Hematopoietic multipotent progenitor cell treated with erythropoietin and hydrocortisone succinate and interleukin-3 and kit ligand, for 15 days (in vitro differentiated cells): ENCODE measurements around the gene PTPRD.

Experiments used
- DNase-seq: peaks from one replicate; pipeline ENCODE4 v3.0.0-alpha.2; 2015; ENCODE audit warnings: low spot score

PTPRD gene

GRCh38 chr9:10268531-10269485, 344.0 kb downstream of the PTPRD start:
- DNase-seq, result no peak

DNA sequence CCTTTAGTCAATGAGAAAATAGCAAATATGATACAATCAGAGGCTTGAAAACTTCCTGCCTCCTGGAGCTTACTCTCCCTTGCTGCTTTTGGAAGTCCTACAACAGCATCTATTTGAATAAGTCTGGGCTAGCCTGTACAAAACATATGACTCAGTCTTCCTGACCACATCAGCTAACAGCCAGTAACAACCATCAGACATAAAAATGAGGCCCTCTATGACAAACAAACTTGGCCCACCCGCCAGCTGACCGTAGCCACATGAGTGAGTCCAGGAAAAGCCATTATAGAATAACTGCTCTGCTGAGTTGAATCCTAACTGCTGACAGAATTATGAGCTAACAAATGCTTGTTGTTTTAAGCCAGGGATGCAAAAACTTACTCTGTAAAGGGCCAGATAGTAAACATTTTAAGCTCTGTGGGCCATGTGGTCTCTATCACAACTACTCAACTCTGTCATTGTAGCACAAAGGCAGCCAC, 347.6 kb downstream of the PTPRD start:
- DNase-seq, result no peak

- DNase-seq, result no peak
Measured at GRCh38 chr9:10260501-10260900, 352.3 kb downstream of the PTPRD start.

GRCh38 chr9:10259668-10260067, 353.1 kb downstream of the PTPRD start:
- no peak for DNase-seq

DNA sequence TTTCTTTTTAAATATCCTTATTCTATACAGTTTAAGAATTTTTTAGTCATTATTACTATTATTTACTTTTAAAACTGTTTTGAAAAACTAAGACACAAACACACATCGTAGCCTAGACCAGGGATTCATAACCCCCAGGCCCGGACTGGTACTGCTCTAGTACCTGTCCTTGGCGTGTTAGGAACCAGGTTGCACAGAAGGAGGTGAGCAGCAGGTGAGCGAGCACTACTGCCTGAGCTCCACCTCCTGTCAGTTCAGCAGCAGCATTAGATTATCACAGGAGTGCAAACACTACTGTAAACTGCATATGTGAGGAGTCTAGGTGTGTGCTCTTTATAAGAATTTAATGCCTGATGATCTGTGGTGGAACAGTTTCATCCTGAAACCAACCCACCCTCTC, 357.0 kb downstream of the PTPRD start:
- no peak for DNase-seq

DNA sequence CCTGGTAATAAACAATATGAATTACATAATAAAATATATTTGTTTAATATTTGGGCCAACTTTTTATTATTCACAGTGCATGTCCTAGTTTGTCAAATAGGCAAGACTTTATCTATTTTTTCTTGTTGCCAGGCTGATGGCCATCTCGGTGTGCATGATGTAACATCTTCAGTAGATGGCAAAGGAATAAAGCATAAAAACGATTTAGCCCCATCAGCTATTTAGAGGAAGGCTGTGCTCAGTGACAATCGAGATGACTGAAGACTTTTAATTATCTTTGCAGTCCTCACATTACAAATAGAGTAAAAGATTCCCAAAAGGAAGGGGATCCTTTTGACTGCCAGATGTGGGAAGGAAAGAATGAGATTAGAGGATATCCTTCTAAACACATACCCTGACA, 358.5 kb downstream of the PTPRD start:
- no peak for DNase-seq

GRCh38 chr9:10253341-10253740, 359.5 kb downstream of the PTPRD start:
- DNase-seq, result no peak

DNA sequence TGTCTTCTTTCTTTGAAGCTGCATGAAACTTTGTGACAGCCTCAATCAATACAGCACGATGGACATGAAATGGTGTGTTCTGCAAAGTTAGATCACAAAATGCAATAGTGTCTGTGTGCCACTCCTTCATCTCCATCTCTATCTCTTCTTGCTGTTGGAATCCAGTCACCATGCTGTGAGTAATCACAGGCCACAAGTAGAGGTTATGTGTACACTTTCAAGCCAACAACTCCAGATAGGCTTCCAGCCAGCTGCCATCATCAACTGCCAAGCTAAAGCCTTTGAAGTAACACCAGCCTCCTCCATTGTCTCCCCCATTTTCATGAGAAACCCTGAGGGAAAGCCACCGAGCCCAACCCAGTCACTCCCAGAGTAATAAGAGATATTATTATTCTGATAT, 360.6 kb downstream of the PTPRD start:
- DNase-seq, result peak; percentile 14

- no peak for DNase-seq
Measured at GRCh38 chr9:10251490-10251889, 361.3 kb downstream of the PTPRD start.

DNA sequence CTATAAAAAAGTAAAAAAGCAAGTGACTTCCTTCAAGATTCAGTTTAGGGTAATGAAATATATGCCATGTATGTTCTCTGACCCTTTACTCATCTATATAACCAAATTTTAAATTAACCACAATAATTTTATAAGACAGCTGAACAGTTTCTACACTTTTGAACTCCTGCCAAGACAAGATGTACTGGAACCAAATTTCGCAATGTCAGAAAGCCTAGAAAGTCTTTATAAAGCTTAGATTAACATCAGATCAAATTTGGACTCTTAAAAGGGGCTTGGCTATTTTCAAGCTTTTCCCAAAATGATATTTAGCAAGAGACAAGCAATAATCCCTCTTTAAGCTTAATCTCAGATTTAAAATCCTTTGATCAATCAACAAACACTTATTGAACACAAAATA, 362.6 kb downstream of the PTPRD start:
- DNase-seq, result no peak

- DNase-seq, result no peak
Measured at GRCh38 chr9:10248890-10249289, 363.9 kb downstream of the PTPRD start.

- no peak for DNase-seq
Measured at GRCh38 chr9:10242255-10242654, 370.5 kb downstream of the PTPRD start.

GRCh38 chr9:10238087-10238486, 374.7 kb downstream of the PTPRD start:
- no peak for DNase-seq

DNA sequence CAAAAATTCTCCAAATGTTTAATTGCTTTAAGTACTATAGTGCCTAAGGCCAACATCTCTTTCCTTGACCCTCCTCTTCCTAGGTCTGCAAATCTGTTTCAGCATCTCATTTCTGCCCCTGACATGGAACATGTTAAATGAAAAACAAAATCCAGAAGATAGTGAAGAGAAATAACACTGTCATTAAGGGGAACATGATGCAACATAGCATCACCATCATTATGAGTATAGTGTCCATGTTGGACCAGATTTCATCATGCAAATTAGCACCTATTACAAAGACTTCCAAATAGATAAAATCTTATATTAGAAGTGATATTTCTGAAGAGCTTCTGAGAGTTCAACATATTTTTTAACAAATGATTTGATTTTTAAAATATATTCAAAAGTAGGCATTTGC, 375.2 kb downstream of the PTPRD start:
- no peak for DNase-seq

- DNase-seq, result no peak
Measured at GRCh38 chr9:10236161-10236560, 376.6 kb downstream of the PTPRD start.

GRCh38 chr9:10235376-10235775, 377.4 kb downstream of the PTPRD start:
- DNase-seq, result no peak

- DNase-seq, result no peak
Measured at GRCh38 chr9:10232352-10232930, 380.4 kb downstream of the PTPRD start.

- no peak for DNase-seq
Measured at GRCh38 chr9:10230512-10230911, 382.3 kb downstream of the PTPRD start.

DNA sequence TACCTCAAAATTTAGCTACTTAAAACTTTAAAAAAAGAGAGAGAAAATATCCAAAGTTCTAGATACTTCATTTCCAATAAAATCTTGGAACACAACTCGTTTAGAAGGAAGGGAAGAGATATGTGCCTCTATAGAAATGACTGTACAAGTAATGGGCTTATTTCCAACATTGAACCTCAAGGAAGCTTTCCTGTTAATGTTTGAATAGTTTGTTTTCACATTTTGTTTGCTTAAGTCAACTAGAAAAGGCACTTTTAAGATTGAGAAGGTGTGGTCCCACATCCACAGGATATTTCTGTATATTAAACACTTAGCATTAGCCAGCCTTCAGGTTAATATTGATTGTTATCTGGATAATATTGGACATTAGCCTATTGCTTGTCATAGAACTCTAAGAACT, 384.7 kb downstream of the PTPRD start:
- no peak for DNase-seq

DNA sequence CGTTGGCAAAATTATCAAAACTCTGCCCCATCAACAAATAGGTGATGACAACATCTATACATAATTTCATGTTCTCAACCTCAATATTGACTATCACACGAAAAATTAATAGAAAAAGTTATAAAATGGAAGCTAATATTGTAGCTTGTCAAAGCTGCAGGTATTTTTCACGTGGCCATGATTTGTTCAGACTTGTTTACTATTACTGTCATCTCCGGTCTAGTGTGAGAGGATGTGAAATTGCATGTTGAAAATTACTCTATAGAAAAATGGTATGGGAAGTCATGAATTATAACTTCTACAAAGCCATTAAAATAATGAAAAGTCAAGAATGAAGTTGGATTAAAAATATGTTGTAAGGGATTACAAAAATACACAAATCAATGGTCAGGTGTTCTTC, 385.8 kb downstream of the PTPRD start:
- DNase-seq, result no peak

DNA sequence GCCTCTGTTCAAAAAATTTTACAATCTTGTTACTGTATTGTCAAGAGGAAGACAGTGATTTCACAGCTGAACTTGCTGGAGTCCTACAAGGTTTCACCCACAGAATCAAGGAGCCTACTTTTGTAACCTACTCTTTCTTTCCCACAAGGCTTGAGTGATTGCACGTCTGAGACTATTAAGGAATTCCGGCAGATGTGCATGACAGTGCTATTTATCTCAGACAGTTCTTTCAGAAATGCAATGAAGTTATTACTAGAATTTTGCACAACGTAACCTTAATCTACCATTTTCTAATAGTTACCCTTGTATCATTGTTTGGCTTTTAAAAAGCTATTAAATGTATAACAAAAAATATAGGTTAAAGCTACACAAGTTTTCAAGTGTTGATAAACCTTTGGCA, 400.1 kb downstream of the PTPRD start:
- DNase-seq, result no peak

GRCh38 chr9:10208691-10209069, 404.1 kb downstream of the PTPRD start:
- no peak for DNase-seq

GRCh38 chr9:10204276-10204675, 408.5 kb downstream of the PTPRD start:
- DNase-seq, result no peak

- DNase-seq, result no peak
Measured at GRCh38 chr9:10173561-10173960, 439.2 kb downstream of the PTPRD start.
